ENCODE data around the gene SLC27A3. TPM values are rescaled to one million over a fixed set of nuclear protein-coding genes. Genes with fewer than 3 reads are reported as not detected.

The SLC27A3 gene
- total and polyA plus RNA-seq, 9 of the 15 experiments (the other 6 are each of a cell fraction or from before 2014, with no cell fraction given) = 0.57 to 5.2 (median 2.8) TPM

GRCh38 chr1:153767519-153767918 lies 7.7 kb upstream of the SLC27A3 start:
- intact Hi-C loops (cut with micrococcal nuclease) (loop anchor here (10.0 kb wide), 1 partner anchor 413 kb away; the partner anchor contains the start of gene S100A9), in situ Hi-C loops (cut with MboI) (loop anchor here (5.0 kb wide), 1 partner anchor 250 kb away; no protein-coding TSS in a partner anchor)
- ATAC-seq (no peak), DNase-seq (ENCODE audit: extremely low read depth in 1 of 4, low spot score in 3 of 4) (no peak), FAIRE-seq (no peak)
- no peaks in the 10 kb centered on the region for H4K20me1 ChIP-seq (replicated peaks; ENCODE audit: control insufficient read depth, insufficient read depth, low read length)
- peaks cover 4% of the 10 kb centered on the region for H3K9me1 ChIP-seq (ENCODE audit: control insufficient read depth, insufficient read depth, low read length)
- no peaks in the 10 kb centered on the region for H3K79me2 ChIP-seq (ENCODE audit: control insufficient read depth, insufficient read depth, low read length)
- TF ChIP-seq ZNF140 (CRISPR knock-in tag; IDR thresholded peaks at IDR 0.05) (no peak), SMAD3 (CRISPR knock-in tag; conservative IDR thresholded peaks at IDR 0.05) (no peak), GABPA (tag; conservative IDR thresholded peaks at IDR 0.05; ENCODE audit: low read depth) (no peak), THAP12 (CRISPR knock-in tag; IDR thresholded peaks at IDR 0.05) (no peak), GTF3C2 (IDR thresholded peaks at IDR 0.05; ENCODE audit: borderline replicate concordance, extremely low read depth, insufficient read length) (no peak), ZNF668 (CRISPR knock-in tag; IDR thresholded peaks at IDR 0.05) (no peak), DEAF1 (CRISPR knock-in tag; IDR thresholded peaks at IDR 0.05) (no peak), ATF3 (IDR thresholded peaks at IDR 0.05) (no peak), ATF3 (CRISPR knock-in tag; conservative IDR thresholded peaks at IDR 0.05) (no peak), TRIM24 (IDR thresholded peaks at IDR 0.05) (no peak), ELF2 (CRISPR knock-in tag; IDR thresholded peaks at IDR 0.05) (no peak), GABPB2 (CRISPR knock-in tag; conservative IDR thresholded peaks at IDR 0.05) (no peak), CCNT2 (IDR thresholded peaks at IDR 0.05; ENCODE audit: borderline replicate concordance, extremely low read depth, insufficient read length, low read depth, low read length) (no peak), RBM17 (IDR thresholded peaks at IDR 0.05; ENCODE audit: borderline replicate concordance, low read depth, low read length) (no peak), NCOA1 (IDR thresholded peaks at IDR 0.05; ENCODE audit: low read depth) (no peak), ZFX (CRISPR knock-in tag; IDR thresholded peaks at IDR 0.05) (no peak)
- BruUV-seq (replicated peaks) = no TSS peak
- H3K9ac ChIP-seq (ENCODE audit: insufficient read depth in 1 of 2, low read depth in 2 of 2, low read length in 2 of 2) = peak overlapping the region in 1 of 2 experiments; percentile 43; a peak in 2 of 4 replicates
- no peaks in the 10 kb centered on the region for H3K9me3 ChIP-seq (replicated peaks; ENCODE audit: control insufficient read depth, insufficient read depth, low read depth, low read length)
- H3K4me3 ChIP-seq = no peak overlapping the region
- ChIA-PET CTCF (ENCODE audit: low intra/inter-chr PET ratio) (no interaction called here), POLR2A (interaction anchor here (1.3 kb wide), 1 partner anchor 13 kb away, joined by 6 read pairs; no protein-coding TSS in a partner anchor)
- H3K27ac ChIP-seq (ENCODE audit: extremely low read depth, low read depth, low read length) = no peak overlapping the region
- peaks cover 0 to 8% of the 10 kb centered on the region in 2 experiments; a peak in 2 of 5 replicates for H3K4me1 ChIP-seq (replicated peaks in 1 of 2; ENCODE audit: control insufficient read depth in 2 of 2, insufficient read depth in 2 of 2, low read length in 2 of 2)
- no peak overlapping the region for H3K4me2 ChIP-seq (ENCODE audit: insufficient read depth, low read length)
- peaks cover 71% of the 10 kb centered on the region for H3K36me3 ChIP-seq (ENCODE audit: control insufficient read depth, insufficient read depth, low read length)
- no peak overlapping the region for H2AFZ ChIP-seq (ENCODE audit: low read depth, low read length)
- WGBS (ENCODE audit: insufficient coverage, low coverage, missing lambda C conversion rate) = 84% methylated on average over 11 of the region's 11 CpGs
- no peaks in the 10 kb centered on the region for H3K27me3 ChIP-seq (ENCODE audit: control insufficient read depth in 2 of 2, insufficient read depth in 2 of 2, low read length in 2 of 2)

Measured in K562 (cell line).